HG03064 (cell line): Measurements from ENCODE around the gene TAGLN2.

Experiments
- ATAC-seq: cut with Tn5 transposase; IDR thresholded peaks from one replicate; pipeline ENCODE4 v1.9.1; 2021; ENCODE audit warnings: low read depth; ENCODE audit not compliant: unreplicated experiment

TAGLN2 gene

DNA sequence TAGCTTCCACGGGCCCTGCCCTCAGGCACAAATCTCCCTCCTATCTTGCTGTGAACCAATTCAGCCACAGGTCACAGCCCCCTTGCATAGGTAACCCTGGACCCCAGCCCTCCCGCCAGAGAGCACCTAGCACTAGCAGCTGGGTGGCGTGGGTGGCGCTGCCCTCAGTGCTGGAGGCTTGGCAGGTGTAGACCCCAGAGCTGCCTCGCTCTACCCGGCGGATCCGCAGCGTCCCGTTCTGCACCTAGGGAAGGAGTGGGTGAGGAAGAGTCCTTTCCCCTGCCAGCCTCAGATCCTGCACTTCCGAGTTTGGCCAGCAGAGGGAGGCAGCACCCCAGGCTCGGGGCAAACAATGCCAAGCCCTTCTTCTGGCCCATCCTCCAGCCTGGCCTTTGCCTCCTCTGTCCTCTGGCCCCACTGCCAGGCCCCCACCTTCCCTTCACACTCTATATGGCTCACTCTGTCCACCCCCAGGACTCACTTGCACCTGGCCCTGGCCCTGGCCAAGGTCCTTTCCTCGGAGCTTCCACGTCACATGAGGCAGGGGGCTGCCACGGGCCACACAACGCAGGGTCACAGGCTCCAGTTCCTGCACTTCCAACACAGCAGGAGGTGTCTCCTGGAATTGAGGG lies 11.1 kb upstream of the TAGLN2 start:
- no peak for ATAC-seq

DNA sequence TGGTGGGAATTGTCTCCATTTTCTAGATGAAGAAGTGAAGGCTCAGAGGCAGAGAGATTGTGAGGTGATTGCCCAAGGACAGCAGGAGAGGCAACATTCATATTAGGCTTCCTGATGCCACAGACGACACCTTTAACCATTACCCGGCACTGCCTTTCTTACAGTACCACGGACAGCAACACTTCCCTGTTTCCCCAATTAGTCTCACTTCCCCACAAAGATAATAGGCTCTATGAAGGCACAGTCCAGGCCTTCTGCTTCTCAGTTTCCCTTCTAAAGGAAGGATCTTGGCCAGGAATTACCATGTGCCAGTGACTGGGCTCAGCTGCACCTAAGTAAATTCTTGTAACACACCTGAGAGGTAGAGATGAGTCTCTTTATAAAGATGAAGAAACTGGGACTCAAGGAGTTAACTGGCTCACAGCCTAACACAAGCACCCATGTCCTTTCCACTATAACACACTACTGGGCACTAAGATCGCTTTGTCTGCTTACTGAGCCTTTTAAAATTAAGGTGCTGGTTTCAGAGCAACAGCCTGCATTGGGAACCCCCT lies 10.5 kb upstream of the TAGLN2 start:
- no peak for ATAC-seq

DNA sequence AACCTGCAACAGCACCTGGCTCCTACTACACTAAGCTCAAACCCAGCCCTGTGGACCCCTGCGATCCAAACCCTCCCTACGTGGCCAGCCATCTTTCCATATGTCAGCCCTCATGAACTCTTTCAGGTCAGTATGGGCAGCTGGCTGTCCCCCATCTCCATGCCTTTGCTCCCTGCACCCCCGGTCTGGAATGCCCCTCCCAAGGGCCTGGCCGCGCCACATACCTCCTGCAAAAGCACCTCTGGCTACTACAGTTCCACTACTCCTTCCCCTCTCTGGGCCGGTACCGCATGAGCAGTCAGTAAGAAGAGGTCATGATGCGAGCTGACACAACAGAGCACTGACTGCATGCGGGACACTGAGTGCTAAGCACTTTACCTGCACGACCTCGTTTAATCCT lies 10.0 kb upstream of the TAGLN2 start:
- no peak for ATAC-seq

DNA sequence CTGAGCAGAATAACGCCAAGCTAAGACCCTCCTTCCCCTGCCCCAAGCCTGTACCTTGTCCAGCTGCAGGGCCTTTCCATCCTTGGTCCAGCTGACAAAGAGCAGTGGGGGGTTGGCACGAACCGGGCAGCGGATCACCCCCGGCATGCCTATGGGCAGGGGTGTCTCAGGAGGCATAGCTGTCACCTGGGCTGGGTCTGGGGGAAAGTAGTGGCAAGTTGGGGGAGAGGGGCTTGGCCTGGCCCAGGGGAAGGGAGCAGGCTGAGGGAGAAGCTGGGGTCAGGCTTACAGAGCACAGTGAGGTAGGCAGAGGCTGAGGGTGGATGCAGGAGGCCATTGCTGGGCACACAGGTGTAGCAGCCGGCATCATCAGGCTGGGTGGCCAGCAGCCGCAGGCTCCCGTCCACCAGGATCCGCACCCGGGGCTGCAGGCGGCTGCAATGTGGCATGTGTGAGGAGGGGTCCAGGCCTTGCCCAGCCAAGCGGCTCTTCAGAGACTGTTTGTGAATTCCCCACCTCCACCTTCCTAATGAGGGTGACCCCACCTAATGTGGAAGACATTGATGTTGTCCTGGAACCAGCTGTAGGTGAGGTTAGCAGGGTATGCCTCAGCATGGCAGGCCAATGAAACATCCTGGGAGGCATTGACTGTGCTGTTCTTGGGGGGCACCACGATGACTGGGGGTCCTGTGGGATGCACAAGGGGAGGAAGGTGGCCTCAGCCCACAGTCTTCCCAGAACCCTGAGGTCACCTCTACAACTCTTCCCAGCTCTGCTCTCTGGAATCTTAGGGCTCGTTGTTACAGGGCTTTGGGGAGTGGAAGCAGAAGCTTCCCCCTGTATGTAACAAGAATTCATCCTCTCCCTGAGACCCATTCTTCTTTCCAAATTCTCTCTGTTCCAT lies 9.1 kb upstream of the TAGLN2 start:
- no peak for ATAC-seq

GRCh38 chr1:159933347-159933746 lies 8.0 kb upstream of the TAGLN2 start:
- no peak for ATAC-seq

GRCh38 chr1:159932296-159933285 lies 7.3 kb upstream of the TAGLN2 start:
- ATAC-seq, result no peak

DNA sequence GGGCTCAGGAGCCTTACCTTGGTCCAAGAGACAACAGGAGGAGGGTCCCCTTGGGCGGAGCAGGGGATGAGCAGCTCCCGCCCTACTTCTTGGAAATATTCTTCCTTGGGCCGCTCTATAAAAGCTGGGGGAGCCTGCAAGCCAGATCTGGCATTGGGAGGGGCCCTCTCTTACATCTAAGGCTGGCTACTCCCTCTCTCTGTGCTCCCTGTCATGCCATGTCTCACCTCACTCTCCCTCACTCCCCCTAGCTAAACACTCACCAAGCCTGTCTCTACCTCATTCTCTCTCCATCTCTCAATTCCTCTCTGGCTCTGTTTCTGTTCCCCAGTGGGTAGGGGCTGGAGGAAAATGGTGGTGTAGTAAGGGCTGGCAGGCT lies 6.5 kb upstream of the TAGLN2 start:
- ATAC-seq, result no peak

DNA sequence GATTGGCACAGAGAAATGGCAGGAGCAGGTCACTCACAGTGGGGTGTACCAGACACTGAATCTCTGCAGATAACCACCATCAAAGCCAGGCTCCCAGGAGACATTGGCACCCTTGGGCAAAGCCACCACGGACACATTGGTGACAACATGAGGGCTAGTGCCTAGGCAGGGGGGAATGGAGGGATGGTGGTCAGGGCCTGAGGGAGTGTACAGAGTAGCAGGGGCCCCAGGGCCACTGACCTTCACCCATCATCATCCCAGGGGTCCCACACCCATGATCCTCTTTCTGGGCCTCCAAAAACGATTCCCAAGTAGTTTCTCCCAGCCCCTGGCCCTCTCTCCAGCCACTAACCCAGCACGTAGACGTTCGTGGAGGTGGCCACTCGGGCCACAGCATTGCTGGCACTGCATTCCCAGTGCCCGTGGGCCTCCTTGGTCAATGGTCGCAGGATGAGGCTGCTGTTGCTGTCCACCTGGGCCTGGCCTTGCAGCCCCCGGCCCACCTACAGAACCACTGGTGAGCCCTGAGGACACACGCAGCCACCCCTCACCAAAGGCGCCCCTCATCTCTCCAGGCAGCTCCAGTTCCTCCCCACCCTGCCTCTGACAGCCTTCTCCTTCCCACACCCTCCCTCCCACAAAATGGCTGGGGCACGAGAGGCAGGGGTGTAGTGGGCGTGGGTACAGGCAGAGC lies 5.9 kb upstream of the TAGLN2 start:
- ATAC-seq, result no peak

DNA sequence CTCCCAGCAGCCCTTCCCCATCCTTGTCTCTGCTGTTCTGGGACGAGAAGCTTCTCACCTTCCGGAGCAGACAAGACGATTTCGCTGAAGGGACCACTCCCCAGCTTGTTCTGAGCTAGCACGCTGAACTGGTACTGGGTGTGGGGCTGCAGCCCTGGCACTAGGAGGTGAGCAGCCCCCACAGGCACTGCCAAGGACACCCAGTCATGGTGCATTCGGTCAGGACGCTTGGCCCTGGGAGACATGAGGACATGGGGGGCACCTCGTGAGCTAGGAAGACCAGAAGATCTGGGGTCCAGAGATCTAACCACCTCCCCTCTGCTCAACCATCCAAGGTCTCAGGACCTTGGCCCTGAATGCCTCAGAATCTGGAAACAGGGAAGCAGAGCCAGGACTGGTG lies 5.3 kb upstream of the TAGLN2 start:
- ATAC-seq, result no peak

DNA sequence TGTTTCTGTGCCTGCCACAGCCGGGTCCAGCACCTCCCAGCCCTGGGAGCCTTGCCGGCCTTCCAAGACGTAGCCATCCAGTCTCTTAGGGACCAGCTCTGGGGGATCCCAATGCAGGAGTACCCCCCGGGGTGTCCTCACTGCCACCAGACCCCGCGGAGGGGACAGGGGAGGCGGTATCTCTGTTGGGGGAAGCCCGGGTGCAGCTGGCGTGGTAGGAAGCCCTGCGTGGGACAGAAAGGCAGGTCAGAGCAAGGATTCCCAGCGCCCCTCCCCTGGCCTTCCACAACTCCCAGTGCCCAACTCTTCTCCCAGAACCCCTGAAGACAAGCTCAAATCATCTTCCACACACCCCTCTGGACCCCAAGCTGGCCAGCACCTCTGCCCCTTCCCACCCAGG lies 4.9 kb upstream of the TAGLN2 start:
- ATAC-seq, result no peak

DNA sequence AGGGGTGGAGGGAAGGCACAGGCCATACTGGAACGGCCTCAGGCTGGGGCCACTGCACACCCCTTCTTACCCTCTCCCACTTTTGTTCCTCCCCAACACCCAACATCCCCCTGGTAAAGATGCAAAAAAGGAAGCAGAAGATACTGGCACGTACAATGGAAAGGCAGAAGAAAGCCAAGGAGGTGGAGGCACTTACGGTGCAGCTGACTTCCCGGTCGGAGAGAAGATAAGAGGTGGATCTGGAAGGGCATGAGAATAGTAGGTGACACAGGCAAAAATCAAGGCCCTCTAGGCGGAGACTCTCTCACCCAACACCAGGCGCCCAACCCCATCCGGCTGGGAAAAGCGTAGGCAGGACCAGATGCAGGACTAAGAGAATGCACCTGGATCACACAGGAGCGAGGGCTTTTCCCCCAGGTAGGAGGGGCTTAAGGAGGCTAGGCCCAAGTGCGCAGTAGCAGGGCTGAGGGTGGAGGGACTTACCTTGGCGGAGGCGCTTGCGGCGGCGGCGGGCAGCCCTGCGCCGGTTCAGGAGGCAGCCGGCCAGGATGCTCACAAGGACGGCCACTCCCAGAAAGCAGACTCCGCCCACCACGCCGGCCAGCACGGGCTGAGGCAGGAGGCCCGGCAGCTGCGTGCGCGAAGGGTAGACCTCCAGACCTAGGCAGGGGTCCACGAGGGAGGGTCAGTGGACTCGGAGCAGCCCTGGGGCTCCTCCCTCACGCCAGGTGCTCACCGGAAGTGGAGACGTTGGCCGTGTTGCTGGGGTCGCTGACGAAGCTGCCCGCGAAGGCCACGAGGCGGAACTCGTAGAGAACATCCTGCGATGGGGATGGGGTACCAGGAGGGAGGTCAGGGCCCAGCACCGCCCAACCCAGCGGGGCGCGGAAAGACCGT lies 4.1 kb upstream of the TAGLN2 start:
- ATAC-seq, result no peak

GRCh38 chr1:159928491-159929050 lies 3.3 kb upstream of the TAGLN2 start:
- no peak for ATAC-seq

- no peak for ATAC-seq
Measured at GRCh38 chr1:159927849-159928431, 2.6 kb upstream of the TAGLN2 start.

- ATAC-seq, result no peak
Measured at GRCh38 chr1:159927211-159927848, 2.0 kb upstream of the TAGLN2 start.

- peak; percentile 0 for ATAC-seq
Measured at GRCh38 chr1:159925719-159926078, 392 bp upstream of the TAGLN2 start.

DNA sequence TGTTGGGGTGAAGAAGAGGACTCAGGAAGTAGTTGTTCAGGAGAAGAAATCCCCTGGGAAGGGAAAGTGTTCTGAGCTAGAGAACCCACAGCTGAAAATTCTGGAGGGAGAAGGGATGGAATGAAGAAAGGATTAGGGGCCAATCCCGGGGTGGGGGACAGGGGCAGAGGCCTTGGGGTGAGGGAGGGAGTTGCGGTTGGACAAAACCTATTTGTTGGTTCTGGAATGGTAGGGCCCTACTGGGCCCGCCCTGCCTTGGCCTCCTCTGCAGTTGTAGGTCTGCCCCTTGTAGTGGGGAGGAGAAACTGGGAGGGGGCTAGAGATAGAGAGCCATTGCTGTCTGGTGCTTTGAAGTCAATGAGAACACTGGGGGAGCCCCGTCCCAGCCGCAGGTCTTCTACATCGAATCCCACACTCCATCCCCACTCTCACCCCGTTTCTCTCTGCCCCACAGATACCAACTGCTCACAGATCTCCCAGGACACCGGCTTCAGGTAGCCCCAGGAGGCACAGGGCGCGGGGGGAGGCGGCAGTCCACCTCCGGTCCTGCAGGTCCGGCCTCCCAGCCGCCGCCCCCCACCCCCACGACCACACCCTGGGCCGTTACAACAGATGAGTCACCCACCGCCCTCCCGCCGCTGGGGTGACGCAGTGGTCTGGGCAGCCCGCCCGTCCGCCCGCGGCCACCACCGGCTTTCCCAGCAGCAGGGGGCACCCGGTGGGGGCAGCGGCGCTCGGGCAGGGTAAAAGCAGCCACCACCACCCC lies 1.1 kb downstream of the TAGLN2 start:
- ATAC-seq, result no peak
